H1 (cell line): Measurements from ENCODE around the gene IL18RAP. TPM values are rescaled to one million over a fixed set of nuclear protein-coding genes. Genes with fewer than 3 reads are reported as not detected.

Experiments used
- CTCF ChIA-PET: fragments of 300-600 bp; sonication (Branson Sonifier 250); formaldehyde crosslinking; loops from one replicate; lab custom pipeline; 2021; ENCODE audit not compliant: partially characterized antibody; lab: Charles Lee
- POLR2A ChIA-PET: fragments of 300-600 bp; sonication (Branson Sonifier 250); formaldehyde crosslinking; loops from one replicate; lab custom pipeline; 2021; ENCODE audit warnings: inconsistent platforms; ENCODE audit not compliant: partially characterized antibody; lab: Charles Lee
- DNase-seq, 2 experiments: peaks; one replicate each; pipeline versions ENCODE4 v3.0.0 to v3.0.0-alpha.2; 2010 to 2022; ENCODE audit warnings: low spot score in 2 of 2, low read depth in 1 of 2, mixed read lengths in 1 of 2
- FAIRE-seq: peaks from 2 replicates; lab custom pipeline; 2011; peaks lifted over from hg19 to GRCh38; lab: Jason Lieb, UNC
- H2AFZ ChIP-seq: 2 replicates; pipeline ENCODE4 v1.8.1; 2012; ENCODE audit warnings: low read length, inconsistent platforms
- H2AK5ac ChIP-seq: 2 replicates; pipeline ENCODE4 v1.6.1; 2013; ENCODE audit warnings: low read depth, low read length
- H2BK120ac ChIP-seq: replicated peaks from 2 replicates; pipeline ENCODE3; 2013; ENCODE audit warnings: low read depth, low read length, inconsistent platforms
- H2BK12ac ChIP-seq: 2 replicates; pipeline ENCODE4 v1.6.1; 2013; ENCODE audit warnings: low read depth, low read length
- H2BK15ac ChIP-seq: 2 replicates; pipeline ENCODE4 v1.6.1; 2013; ENCODE audit warnings: low read length
- H2BK20ac ChIP-seq: 2 replicates; pipeline ENCODE4 v1.6.1; 2013; ENCODE audit warnings: low read length
- H2BK5ac ChIP-seq: 2 replicates; pipeline ENCODE4 v1.6.1; 2013; ENCODE audit warnings: low read depth, low read length
- H3K14ac ChIP-seq: 2 replicates; pipeline ENCODE4 v1.6.1; 2013; ENCODE audit warnings: inconsistent platforms; ENCODE audit not compliant: insufficient read length
- H3K18ac ChIP-seq: 2 replicates; pipeline ENCODE4 v1.6.1; 2013; ENCODE audit warnings: low read length; ENCODE audit errors: extremely low read depth
- H3K23ac ChIP-seq: 2 replicates; pipeline ENCODE4 v1.6.1; 2013; ENCODE audit warnings: inconsistent platforms; ENCODE audit not compliant: insufficient read length
- H3K23me2 ChIP-seq: 2 replicates; pipeline ENCODE4 v1.6.1; 2013; ENCODE audit warnings: low read depth, low read length
- H3K27ac ChIP-seq: 2 replicates; pipeline ENCODE4 v1.6.1; 2011; ENCODE audit warnings: low read depth, low read length, inconsistent platforms
- H3K27me3 ChIP-seq, 4 experiments: replicated peaks in 1 of 4; 1 replicate in 1 of 4; 2 replicates in 3 of 4; pipeline versions ENCODE4 v1.6.1 to v1.8.1; 2011 to 2013; ENCODE audit warnings: low read length in 3 of 4, mild to moderate bottlenecking in 3 of 4, inconsistent platforms in 2 of 4, mixed read lengths in 2 of 4, moderate library complexity in 1 of 4; ENCODE audit not compliant: control insufficient read depth in 3 of 4, insufficient read depth in 3 of 4; ENCODE audit errors: extremely low read depth in 1 of 4
- H3K36me3 ChIP-seq, 4 experiments: 2 replicates each; pipeline versions ENCODE4 v1.6.1 to v1.8.1; 2011 to 2013; ENCODE audit warnings: mild to moderate bottlenecking in 4 of 4, low read length in 3 of 4, moderate library complexity in 2 of 4, control low read depth in 1 of 4, inconsistent platforms in 1 of 4; ENCODE audit not compliant: insufficient read depth in 4 of 4, control insufficient read depth in 2 of 4
- H3K4ac ChIP-seq: replicated peaks from 2 replicates; pipeline ENCODE3; 2013; ENCODE audit warnings: low read length, low read depth, mixed read lengths, inconsistent platforms; ENCODE audit not compliant: insufficient read length
- H3K4me1 ChIP-seq, 4 experiments: replicated peaks in 1 of 4; 1 replicate in 1 of 4; 2 replicates in 3 of 4; pipeline versions ENCODE4 v1.6.1 to v1.8.1; 2011 to 2013; ENCODE audit warnings: low read length in 3 of 4, inconsistent platforms in 2 of 4, mixed read lengths in 1 of 4; ENCODE audit not compliant: insufficient read depth in 4 of 4, control insufficient read depth in 3 of 4
- H3K4me2 ChIP-seq, 2 experiments: 2 replicates each; pipeline versions ENCODE4 v1.6.1 to v1.8.1; 2011 to 2013; ENCODE audit warnings: low read depth in 2 of 2, low read length in 2 of 2, control low read depth in 1 of 2, inconsistent platforms in 1 of 2, mild to moderate bottlenecking in 1 of 2; ENCODE audit not compliant: insufficient read depth in 1 of 2
- H3K4me3 ChIP-seq, 4 experiments: fragments of 200-600, 300-600 bp in 1 of 4; sonication (generic), shearing (Covaris generic), sonication (Bioruptor Twin) in 1 of 4; 2 replicates each; pipeline versions ENCODE4 v1.5.1 to v1.8.1; 2011 to 2016; ENCODE audit warnings: low read length in 4 of 4, low read depth in 3 of 4, control low read depth in 2 of 4, inconsistent platforms in 2 of 4, mild to moderate bottlenecking in 2 of 4, mixed read lengths in 1 of 4, moderate library complexity in 1 of 4; ENCODE audit not compliant: insufficient read depth in 2 of 4; ENCODE audit errors: extremely low read depth in 1 of 4
- H3K56ac ChIP-seq: replicated peaks from 2 replicates; pipeline ENCODE3; 2013; ENCODE audit warnings: low read depth, mild to moderate bottlenecking, mixed read lengths, low read length, inconsistent platforms; ENCODE audit not compliant: insufficient read length
- H3K79me1 ChIP-seq: 2 replicates; pipeline ENCODE4 v1.6.1; 2013; ENCODE audit warnings: low read depth, low read length, control low read depth
- H3K79me2 ChIP-seq, 2 experiments: 2 replicates each; pipeline versions ENCODE4 v1.6.1 to v1.8.1; 2012 to 2013; ENCODE audit warnings: low read length in 2 of 2, mild to moderate bottlenecking in 2 of 2, inconsistent platforms in 1 of 2; ENCODE audit not compliant: insufficient read depth in 2 of 2, control insufficient read depth in 1 of 2
- H3K9ac ChIP-seq, 4 experiments: replicated peaks in 1 of 4; 1 replicate in 1 of 4; 2 replicates in 3 of 4; pipeline versions ENCODE4 v1.6.1 to v1.8.1; 2011 to 2013; ENCODE audit warnings: low read depth in 3 of 4, low read length in 3 of 4, control low read depth in 2 of 4, mild to moderate bottlenecking in 2 of 4, moderate library complexity in 2 of 4, inconsistent platforms in 1 of 4; ENCODE audit errors: extremely low read depth in 1 of 4
- H3K9me3 ChIP-seq, 2 experiments: 2 replicates each; pipeline versions ENCODE4 v1.6.1 to v1.8.1; 2012 to 2013; ENCODE audit warnings: mild to moderate bottlenecking in 2 of 2, moderate library complexity in 2 of 2, control low read depth in 1 of 2, inconsistent platforms in 1 of 2, low read depth in 1 of 2, low read length in 1 of 2, mixed read lengths in 1 of 2; ENCODE audit not compliant: insufficient read depth in 2 of 2
- H4K20me1 ChIP-seq, 2 experiments: replicated peaks in 1 of 2; 2 replicates each; pipeline versions ENCODE3 to v1.8.1; 2011 to 2013; ENCODE audit warnings: inconsistent platforms in 2 of 2, low read length in 2 of 2, mild to moderate bottlenecking in 1 of 2; ENCODE audit not compliant: insufficient read depth in 2 of 2, control insufficient read depth in 1 of 2
- H4K5ac ChIP-seq: 2 replicates; pipeline ENCODE4 v1.6.1; 2013; ENCODE audit warnings: low read length, low read depth, mixed read lengths, inconsistent platforms; ENCODE audit not compliant: insufficient read length
- H4K8ac ChIP-seq: 2 replicates; pipeline ENCODE4 v1.8.0; 2013; ENCODE audit warnings: mild to moderate bottlenecking, moderate library complexity, low read length, inconsistent platforms; ENCODE audit not compliant: insufficient read depth; ENCODE audit errors: extremely low read depth
- H4K91ac ChIP-seq: replicated peaks from 2 replicates; pipeline ENCODE3; 2013; ENCODE audit warnings: low read length, mixed read lengths, inconsistent platforms; ENCODE audit not compliant: insufficient read length
- BRCA1 ChIP-seq: IDR thresholded peaks from 2 replicates; pipeline ENCODE4 v1.6.1; 2012; ENCODE audit warnings: low read depth, low read length, improper control_type of control experiment
- CEBPB ChIP-seq: IDR thresholded peaks from 2 replicates; pipeline ENCODE4 v1.6.1; 2012; ENCODE audit warnings: low read depth, low read length
- CHD1 ChIP-seq: IDR thresholded peaks from 2 replicates; pipeline ENCODE4 v1.6.1; 2012; ENCODE audit warnings: low read depth, low read length, improper control_type of control experiment
- CREB1 ChIP-seq: IDR thresholded peaks from 2 replicates; pipeline ENCODE4 v1.6.1; 2012; ENCODE audit warnings: inconsistent platforms
- EZH2 ChIP-seq: fragments of 200-600 bp; sonication (generic); IDR thresholded peaks from 2 replicates; pipeline ENCODE4 v1.7.1; 2012; ENCODE audit warnings: low read depth, mild to moderate bottlenecking, moderate library complexity, low read length, inconsistent platforms; ENCODE audit not compliant: severe bottlenecking
- NRF1 ChIP-seq: IDR thresholded peaks from 2 replicates; pipeline ENCODE4 v1.6.1; 2011; ENCODE audit warnings: mild to moderate bottlenecking, low read depth, low read length, improper control_type of control experiment
- POLR2AphosphoS5 ChIP-seq: IDR thresholded peaks from 2 replicates; pipeline ENCODE4 v1.6.1; 2011; ENCODE audit warnings: low read depth, low read length
- RNF2 ChIP-seq: fragments of 200-900, 300-1000 bp; sonication (generic); IDR thresholded peaks from 2 replicates; pipeline ENCODE4 v1.7.1; 2016; ENCODE audit warnings: borderline replicate concordance, low read depth, mild to moderate bottlenecking, antibody characterized with exemption, low read length; ENCODE audit not compliant: poor library complexity, severe bottlenecking; ENCODE audit errors: missing control alignments
- TAF7 ChIP-seq: optimal IDR thresholded peaks from 2 replicates; pipeline ENCODE3; 2011; ENCODE audit warnings: low read depth, mild to moderate bottlenecking, inconsistent platforms, low read length, moderate library complexity, borderline replicate concordance
- TEAD4 ChIP-seq: IDR thresholded peaks from 2 replicates; pipeline ENCODE4 v1.6.1; 2012; ENCODE audit warnings: low read depth, low read length, inconsistent platforms, mixed read lengths
- YY1 ChIP-seq: IDR thresholded peaks from 2 replicates; pipeline ENCODE4 v1.6.1; 2011; ENCODE audit warnings: low read depth, mild to moderate bottlenecking, low read length
- WGBS, 2 experiments: shearing (Covaris generic) in 1 of 2; methylation state at CpG; one replicate each; pipeline versions ENCODE4 v1.1.6 to v1.1.7; 2013 to 2015; ENCODE audit warnings: low lambda C conversion rate in 2 of 2, mixed read lengths in 2 of 2, inconsistent platforms in 1 of 2, low coverage in 1 of 2, missing lambda C conversion rate in 1 of 2; ENCODE audit not compliant: insufficient replicate concordance in 2 of 2, insufficient coverage in 1 of 2, insufficient read length in 1 of 2; ENCODE audit errors: extremely low coverage in 1 of 2, missing lambda C conversion rate in 1 of 2; 5-methylcytosine and 5-hydroxymethylcytosine counted together
- polyA plus RNA-seq, 7 experiments: library from polyadenylated mRNA; depleted of rRNA in 3 of 7; stranded (reverse) in 5 of 7; unstranded in 2 of 7; fragments of >200 nt in 5 of 7; fragments of 200-250 nt in 2 of 7; gene quantifications; 1 replicate in 5 of 7; 2 replicates in 1 of 7; 4 replicates in 1 of 7; pipeline versions ENCODE4 v1.2.1 to v1.2.3, GENCODE V29; 2011 to 2013; ENCODE audit warnings: missing spikeins in 2 of 7, mixed read lengths in 2 of 7
- total RNA-seq: library from RNA; stranded (reverse); fragmentation: NEBNext Ultra II Directional; extraction: Animal tissue kit (Norgen Biotek cat#: 25700); gene quantifications from 2 replicates; pipeline ENCODE4 v1.2.1, GENCODE V29; 2021
- TF ChIP-seq, protein P1 (sequence below): IDR thresholded peaks from 2 replicates; pipeline ENCODE4 v1.6.1; 2011; ENCODE audit warnings: low read depth, mild to moderate bottlenecking, low read length; ENCODE audit not compliant: insufficient read depth
- TF ChIP-seq, protein P2 (sequence below): IDR thresholded peaks from 2 replicates; pipeline ENCODE4 v1.6.1; 2011; ENCODE audit warnings: low read length, improper control_type of control experiment

The IL18RAP gene
- total and polyA plus RNA-seq, 2 of the 8 experiments (the other 6 are each of a cell fraction or from before 2014, with no cell fraction given): not detected

DNA sequence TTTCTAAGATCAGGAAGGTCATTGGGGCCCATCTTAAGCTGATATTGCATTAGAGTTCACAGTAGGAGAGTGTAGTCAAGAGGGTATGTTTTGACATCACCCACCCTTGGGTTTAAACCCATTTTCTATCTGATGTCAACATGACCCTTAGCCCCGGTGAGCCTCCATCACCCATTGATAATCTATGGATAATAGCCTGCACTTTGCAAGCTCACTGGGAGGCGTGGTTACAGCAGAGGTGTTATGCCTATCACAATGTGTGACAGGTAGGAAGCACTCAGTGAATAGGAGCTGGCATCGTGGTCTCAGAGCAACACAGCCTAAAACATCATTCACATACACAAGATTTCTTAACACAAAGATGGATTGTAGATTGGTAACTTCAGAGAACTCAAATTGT, 21.3 kb downstream of the IL18RAP start:
- no peak overlapping the region for H2BK5ac ChIP-seq
- no peak overlapping the region for H3K23ac ChIP-seq
- no peak overlapping the region for H4K91ac ChIP-seq
- H2AK5ac ChIP-seq: no peak overlapping the region
- H4K8ac ChIP-seq: no peak overlapping the region
- no peak overlapping the region for H3K18ac ChIP-seq
- H3K4ac ChIP-seq: no peak overlapping the region
- H2BK120ac ChIP-seq: no peak overlapping the region
- FAIRE-seq: no peak
- no peak overlapping the region for H3K27ac ChIP-seq
- no peak overlapping the region for H3K56ac ChIP-seq
- no peak overlapping the region for H3K4me3 ChIP-seq
- H4K5ac ChIP-seq: no peak overlapping the region
- H3K36me3 ChIP-seq: no peaks in the 10 kb centered on the region
- no peaks in the 10 kb centered on the region for H3K79me1 ChIP-seq
- no peak overlapping the region for H3K14ac ChIP-seq
- H3K79me2 ChIP-seq: no peaks in the 10 kb centered on the region
- no peak for DNase-seq
- no peaks in the 10 kb centered on the region for H3K23me2 ChIP-seq
- H3K9ac ChIP-seq: no peak overlapping the region
- no peaks in the 10 kb centered on the region for H3K27me3 ChIP-seq
- H3K4me2 ChIP-seq: no peak overlapping the region
- H3K4me1 ChIP-seq: peaks cover 0 to 3% (median 0%) of the 10 kb centered on the region in 4 experiments; a peak in 1 of 7 replicates
- H2BK12ac ChIP-seq: no peak overlapping the region
- H2AFZ ChIP-seq: no peak overlapping the region
- WGBS, 2 experiments: 90% methylated on average over 3 of the region's 3 CpGs; no CpG with 5 or more reads in 1 of the 2 experiments
- H2BK20ac ChIP-seq: no peak overlapping the region
- ChIA-PET POLR2A (no interaction called here), CTCF (interaction anchor here (0.6 to 3.1 kb wide), 20 partner anchors 9 to 438 kb away, joined by 3 to 16 read pairs (median 4); partner anchors contain the start of genes IL18R1 and SLC9A4)
- H3K9me3 ChIP-seq: no peaks in the 10 kb centered on the region; a peak in 1 of 4 replicates
- no peak overlapping the region for H2BK15ac ChIP-seq
- H4K20me1 ChIP-seq: no peaks in the 10 kb centered on the region
- TF ChIP-seq BRCA1 (no peak), CEBPB (no peak), RNF2 (no peak), YY1 (no peak), EZH2 (no peak), TAF7 (no peak), CREB1 (no peak), NRF1 (no peak), POLR2AphosphoS5 (no peak), CHD1 (no peak), TEAD4 (no peak)
- TF ChIP-seq, protein P1, sequence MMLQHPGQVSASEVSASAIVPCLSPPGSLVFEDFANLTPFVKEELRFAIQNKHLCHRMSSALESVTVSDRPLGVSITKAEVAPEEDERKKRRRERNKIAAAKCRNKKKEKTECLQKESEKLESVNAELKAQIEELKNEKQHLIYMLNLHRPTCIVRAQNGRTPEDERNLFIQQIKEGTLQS: no peak
- TF ChIP-seq, protein P2, sequence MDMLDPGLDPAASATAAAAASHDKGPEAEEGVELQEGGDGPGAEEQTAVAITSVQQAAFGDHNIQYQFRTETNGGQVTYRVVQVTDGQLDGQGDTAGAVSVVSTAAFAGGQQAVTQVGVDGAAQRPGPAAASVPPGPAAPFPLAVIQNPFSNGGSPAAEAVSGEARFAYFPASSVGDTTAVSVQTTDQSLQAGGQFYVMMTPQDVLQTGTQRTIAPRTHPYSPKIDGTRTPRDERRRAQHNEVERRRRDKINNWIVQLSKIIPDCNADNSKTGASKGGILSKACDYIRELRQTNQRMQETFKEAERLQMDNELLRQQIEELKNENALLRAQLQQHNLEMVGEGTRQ: no peak
